Keratinocyte (primary cell): ENCODE results near the gene METAP1D. TPM values are rescaled to one million over a fixed set of nuclear protein-coding genes. Genes with fewer than 3 reads are reported as not detected.
"Not testable (repeated sequence)": the region's sequence is repeated elsewhere in the genome, so short reads cannot be mapped to it uniquely, and the experiment has no call there.

Experiments
- DNase-seq: peaks from one replicate; pipeline ENCODE4 v3.0.0-alpha.2; 2011; ENCODE audit warnings: low read depth, missing footprints, low spot score
- FAIRE-seq: peaks from 2 replicates; lab custom pipeline; 2011; peaks lifted over from hg19 to GRCh38; lab: Jason Lieb, UNC
- H2AFZ ChIP-seq: 2 replicates; pipeline ENCODE4 v1.6.0; 2012; ENCODE audit warnings: low read length, control low read depth, inconsistent platforms; ENCODE audit not compliant: control insufficient read depth
- H3K27ac ChIP-seq: 2 replicates; pipeline ENCODE4 v1.5.1; 2011; ENCODE audit warnings: low read length; ENCODE audit not compliant: control insufficient read depth, insufficient read depth
- H3K27me3 ChIP-seq: 3 replicates; pipeline ENCODE4 v1.6.0; 2011; ENCODE audit warnings: low read length; ENCODE audit not compliant: control insufficient read depth, insufficient read depth; ENCODE audit errors: extremely low read depth
- H3K36me3 ChIP-seq, 2 experiments: 2 replicates in 1 of 2; 3 replicates in 1 of 2; pipeline ENCODE4 v1.5.1; 2011; ENCODE audit warnings: low read length in 2 of 2, mild to moderate bottlenecking in 1 of 2; ENCODE audit not compliant: control insufficient read depth in 2 of 2, insufficient read depth in 2 of 2; ENCODE audit errors: extremely low read depth in 1 of 2
- H3K4me1 ChIP-seq: 3 replicates; pipeline ENCODE4 v1.5.1; 2011; ENCODE audit warnings: low read length; ENCODE audit not compliant: control insufficient read depth, insufficient read depth; ENCODE audit errors: extremely low read depth
- H3K4me2 ChIP-seq: 3 replicates; pipeline ENCODE4 v1.6.0; 2011; ENCODE audit warnings: low read depth, low read length; ENCODE audit not compliant: control insufficient read depth, insufficient read depth; ENCODE audit errors: extremely low read depth
- H3K4me3 ChIP-seq, 3 experiments: fragments of 200-600 bp in 1 of 3; sonication (generic) in 1 of 3; 2 replicates in 2 of 3; 3 replicates in 1 of 3; pipeline ENCODE4 v1.5.1; 2011 to 2016; ENCODE audit warnings: low read length in 3 of 3, mild to moderate bottlenecking in 3 of 3, control low read depth in 2 of 3, inconsistent platforms in 1 of 3, low read depth in 1 of 3, mixed read lengths in 1 of 3, mixed run types in 1 of 3, moderate library complexity in 1 of 3; ENCODE audit not compliant: control insufficient read depth in 2 of 3, insufficient read depth in 2 of 3; ENCODE audit errors: extremely low read depth in 1 of 3
- H3K79me2 ChIP-seq: 2 replicates; pipeline ENCODE4 v1.6.0; 2012; ENCODE audit warnings: low read length; ENCODE audit not compliant: control insufficient read depth, insufficient read depth
- H3K9ac ChIP-seq: 3 replicates; pipeline ENCODE4 v1.6.0; 2011; ENCODE audit warnings: low read length; ENCODE audit not compliant: control insufficient read depth, insufficient read depth; ENCODE audit errors: extremely low read depth
- H3K9me1 ChIP-seq: 3 replicates; pipeline ENCODE4 v1.6.0; 2011; ENCODE audit warnings: low read length; ENCODE audit not compliant: control insufficient read depth, insufficient read depth; ENCODE audit errors: extremely low read depth
- H3K9me3 ChIP-seq: 2 replicates; pipeline ENCODE4 v1.5.1; 2012; ENCODE audit warnings: low read depth, low read length; ENCODE audit not compliant: control insufficient read depth
- H4K20me1 ChIP-seq: 3 replicates; pipeline ENCODE4 v1.6.0; 2011; ENCODE audit warnings: low read length; ENCODE audit not compliant: control insufficient read depth, insufficient read depth; ENCODE audit errors: extremely low read depth
- EZH2 ChIP-seq: IDR thresholded peaks from one replicate; pipeline ENCODE4 v1.6.1; 2012; ENCODE audit warnings: inconsistent platforms, mild to moderate bottlenecking, low read length, moderate library complexity
- dilution Hi-C: fragments of 300-500 bp; cut with MboI; formaldehyde crosslinking; loops from one replicate; pipeline ENCODE4 v1.7.0; 2020; ENCODE audit warnings: low sequenced_read_pairs; ENCODE audit not compliant: extremely low pct_ligation_motif_present
- polyA plus RNA-seq, 5 experiments: library from polyadenylated mRNA; depleted of rRNA in 3 of 5; stranded (reverse) in 3 of 5; stranded (forward) in 1 of 5; unstranded in 1 of 5; fragments of >200 nt; gene quantifications; 1 replicate in 1 of 5; 2 replicates in 3 of 5; 3 replicates in 1 of 5; pipeline versions ENCODE4 v1.2.1 to v1.2.3, GENCODE V29; 2011 to 2012; ENCODE audit warnings: missing spikeins in 2 of 5, low read depth in 1 of 5, low replicate concordance in 1 of 5
- TF ChIP-seq, protein P1 (sequence below), 3 experiments: IDR thresholded peaks in 1 of 3; conservative IDR thresholded peaks in 1 of 3; optimal IDR thresholded peaks in 1 of 3; 2 replicates in 2 of 3; 3 replicates in 1 of 3; pipeline versions ENCODE3 to v1.5.1; 2011; ENCODE audit warnings: low read length in 3 of 3, mild to moderate bottlenecking in 3 of 3, moderate library complexity in 2 of 3, control low read depth in 1 of 3, inconsistent platforms in 1 of 3; ENCODE audit not compliant: insufficient read depth in 2 of 3; ENCODE audit errors: extremely low read depth in 1 of 3

Gene METAP1D
- polyA plus RNA-seq, 1 donor (not counting 4 experiments of a cell fraction or from before 2014, with no cell fraction given), result 5.1 TPM

- dilution Hi-C loops, result no loop called here
- H3K4me2 ChIP-seq, result no peak overlapping the region
- H3K4me3 ChIP-seq, result no peak overlapping the region
- no peak overlapping the region for H3K9ac ChIP-seq
- no peaks in the 10 kb centered on the region for H4K20me1 ChIP-seq
- FAIRE-seq, result no peak
- no peaks in the 10 kb centered on the region for H3K9me3 ChIP-seq
- TF ChIP-seq, protein P1, sequence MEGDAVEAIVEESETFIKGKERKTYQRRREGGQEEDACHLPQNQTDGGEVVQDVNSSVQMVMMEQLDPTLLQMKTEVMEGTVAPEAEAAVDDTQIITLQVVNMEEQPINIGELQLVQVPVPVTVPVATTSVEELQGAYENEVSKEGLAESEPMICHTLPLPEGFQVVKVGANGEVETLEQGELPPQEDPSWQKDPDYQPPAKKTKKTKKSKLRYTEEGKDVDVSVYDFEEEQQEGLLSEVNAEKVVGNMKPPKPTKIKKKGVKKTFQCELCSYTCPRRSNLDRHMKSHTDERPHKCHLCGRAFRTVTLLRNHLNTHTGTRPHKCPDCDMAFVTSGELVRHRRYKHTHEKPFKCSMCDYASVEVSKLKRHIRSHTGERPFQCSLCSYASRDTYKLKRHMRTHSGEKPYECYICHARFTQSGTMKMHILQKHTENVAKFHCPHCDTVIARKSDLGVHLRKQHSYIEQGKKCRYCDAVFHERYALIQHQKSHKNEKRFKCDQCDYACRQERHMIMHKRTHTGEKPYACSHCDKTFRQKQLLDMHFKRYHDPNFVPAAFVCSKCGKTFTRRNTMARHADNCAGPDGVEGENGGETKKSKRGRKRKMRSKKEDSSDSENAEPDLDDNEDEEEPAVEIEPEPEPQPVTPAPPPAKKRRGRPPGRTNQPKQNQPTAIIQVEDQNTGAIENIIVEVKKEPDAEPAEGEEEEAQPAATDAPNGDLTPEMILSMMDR (optimal IDR thresholded peaks at IDR 0.05 in 1 of 3, IDR thresholded peaks at IDR 0.05 in 1 of 3, conservative IDR thresholded peaks at IDR 0.05 in 1 of 3; ENCODE audit: extremely low read depth in 1 of 3, insufficient read depth in 2 of 3, low read length in 3 of 3), result no peak
- TF ChIP-seq EZH2, result no peak
- H3K27me3 ChIP-seq, result no peaks in the 10 kb centered on the region
- no peak overlapping the region for H3K27ac ChIP-seq
- H2AFZ ChIP-seq, result no peak overlapping the region
- H3K9me1 ChIP-seq, result no peaks in the 10 kb centered on the region
- no peaks in the 10 kb centered on the region for H3K79me2 ChIP-seq
- H3K36me3 ChIP-seq, result no peaks in the 10 kb centered on the region
- no peaks in the 10 kb centered on the region for H3K4me1 ChIP-seq
- DNase-seq, result no peak
These were observed 27.3 kb upstream of the METAP1D start for GRCh38 chr2:171972329-171972982.

DNA sequence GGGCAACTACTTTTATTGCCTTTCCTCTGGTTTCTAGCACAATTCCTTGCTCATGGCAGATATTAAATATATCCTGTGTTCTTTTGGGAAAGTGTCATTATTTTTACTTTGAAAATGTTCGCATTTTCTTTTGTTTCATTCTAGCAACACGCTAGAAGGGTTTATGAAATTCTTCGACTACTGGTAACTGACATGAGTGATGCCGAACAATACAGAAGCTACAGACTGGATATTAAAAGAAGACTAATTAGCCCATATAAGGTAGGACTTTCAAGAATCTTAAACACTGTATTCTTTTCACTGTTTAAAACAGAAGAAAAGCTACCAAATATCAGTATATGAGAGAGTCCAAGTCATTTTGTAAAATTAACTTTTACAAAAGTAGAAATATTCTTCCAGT, 20.6 kb upstream of the METAP1D start:
- no peak overlapping the region for H2AFZ ChIP-seq
- H3K4me3 ChIP-seq, result no peak overlapping the region
- H4K20me1 ChIP-seq, result no peaks in the 10 kb centered on the region
- no peak overlapping the region for H3K9ac ChIP-seq
- DNase-seq, result no peak
- peaks cover 3% of the 10 kb centered on the region for H3K9me1 ChIP-seq
- no peaks in the 10 kb centered on the region for H3K79me2 ChIP-seq
- H3K36me3 ChIP-seq, result peaks cover 1 to 9% of the 10 kb centered on the region in 2 experiments
- H3K27me3 ChIP-seq, result no peaks in the 10 kb centered on the region
- dilution Hi-C loops, result no loop called here
- H3K4me1 ChIP-seq, result no peaks in the 10 kb centered on the region
- FAIRE-seq, result no peak
- no peaks in the 10 kb centered on the region for H3K9me3 ChIP-seq
- no peak for TF ChIP-seq EZH2
- TF ChIP-seq, protein P1 (optimal IDR thresholded peaks at IDR 0.05 in 1 of 3, IDR thresholded peaks at IDR 0.05 in 1 of 3, conservative IDR thresholded peaks at IDR 0.05 in 1 of 3; ENCODE audit: extremely low read depth in 1 of 3, insufficient read depth in 2 of 3, low read length in 3 of 3), result no peak
- no peak overlapping the region for H3K4me2 ChIP-seq
- H3K27ac ChIP-seq, result no peak overlapping the region

DNA sequence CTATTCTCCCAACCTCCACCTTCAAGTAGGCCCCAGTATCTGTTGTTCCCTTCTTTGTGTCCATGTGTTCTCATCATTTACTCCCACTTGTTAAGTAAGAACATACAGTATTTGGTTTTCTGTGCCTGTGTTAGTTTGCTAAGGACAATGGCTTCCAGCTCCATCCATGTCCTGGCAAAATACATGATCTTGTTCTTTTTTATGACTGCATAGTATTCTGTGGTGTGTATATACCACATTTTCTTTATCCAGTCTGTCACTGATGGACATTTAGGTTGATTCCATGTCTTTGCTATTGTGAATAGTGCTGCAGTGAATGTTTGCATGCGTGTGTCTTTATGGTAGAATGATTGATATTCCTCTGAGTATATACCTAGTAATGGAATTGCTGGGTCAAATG, 15.8 kb upstream of the METAP1D start:
- DNase-seq, H2AFZ ChIP-seq, H3K4me1 ChIP-seq, H3K27ac ChIP-seq, H4K20me1 ChIP-seq, H3K36me3 ChIP-seq, dilution Hi-C loops, H3K79me2 ChIP-seq, H3K9me3 ChIP-seq, H3K9me1 ChIP-seq, H3K27me3 ChIP-seq, H3K4me3 ChIP-seq, H3K9ac ChIP-seq, FAIRE-seq, H3K4me2 ChIP-seq: not testable (repeated sequence)
